Esophagus muscularis mucosa (tissue), 3 donors: ENCODE measurements around the gene LRRC39.

Source experiments
- CTCF ChIP-seq, 3 experiments: fragments of 200-600 bp in 2 of 3; fragments of 450-650 bp in 1 of 3; sonication (generic) in 2 of 3; IDR thresholded peaks; one replicate each; pipeline ENCODE4 v1.5.1; 2017 to 2019; ENCODE audit warnings: antibody characterized with exemption in 3 of 3, mild to moderate bottlenecking in 2 of 3, moderate library complexity in 1 of 3
- POLR2A ChIP-seq: fragments of 450-650 bp; IDR thresholded peaks from one replicate; pipeline ENCODE4 v1.6.1; 2017; ENCODE audit warnings: antibody characterized with exemption, moderate library complexity, mild to moderate bottlenecking, low read depth

GRCh38 chr1:100127226-100127625 is 50.8 kb downstream of the LRRC39 start:
- TF ChIP-seq POLR2A (no peak), CTCF (IDR thresholded peaks at IDR 0.05) (no peak)
